HT1080 (cell line): ENCODE measurements around the gene LRIT1. TPM values are rescaled to one million over a fixed set of nuclear protein-coding genes. Genes with fewer than 3 reads are reported as not detected.

ENCODE experiments used
- DNase-seq: peaks from one replicate; pipeline ENCODE4 v3.0.0-alpha.2; 2015; ENCODE audit warnings: low read depth
- total RNA-seq: library from RNA; depleted of rRNA; stranded (reverse); fragments of >200 nt; shearing (Covaris generic); gene quantifications from 2 replicates; pipeline ENCODE4 v1.2.3, GENCODE V29; 2014

LRIT1 gene
- total RNA-seq, 1 experiment from 2014 or later, result not detected

DNA sequence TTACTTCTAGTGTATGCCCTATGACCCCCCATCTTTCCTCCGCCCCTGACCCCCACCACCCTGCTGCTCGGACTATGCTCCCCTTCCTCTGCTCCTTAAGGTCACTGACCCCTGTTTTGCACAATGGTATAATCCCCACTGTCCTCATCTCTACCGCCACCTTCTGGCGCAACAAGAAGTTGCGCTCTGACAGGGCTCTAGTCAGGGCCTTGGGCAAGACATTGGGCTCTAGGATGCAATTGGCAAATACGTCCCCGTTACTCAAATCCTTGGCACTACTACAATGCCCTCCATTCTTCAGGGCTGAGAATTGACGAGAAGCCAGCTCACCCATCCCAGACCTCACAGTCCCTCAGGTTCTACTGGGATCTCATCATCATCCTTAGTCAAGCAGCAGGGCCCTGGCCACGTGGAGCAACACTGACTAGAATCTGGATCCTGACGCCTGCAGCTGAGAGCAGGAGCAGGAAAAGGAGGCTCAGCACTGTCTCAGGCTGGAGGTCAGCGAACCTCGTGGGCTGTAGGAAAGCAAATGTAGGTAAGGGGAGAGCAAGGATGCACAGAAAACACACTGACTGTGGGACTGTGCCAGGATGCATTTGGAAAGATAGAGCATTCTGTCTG lies 26.6 kb downstream of the LRIT1 start:
- DNase-seq, result no peak

DNA sequence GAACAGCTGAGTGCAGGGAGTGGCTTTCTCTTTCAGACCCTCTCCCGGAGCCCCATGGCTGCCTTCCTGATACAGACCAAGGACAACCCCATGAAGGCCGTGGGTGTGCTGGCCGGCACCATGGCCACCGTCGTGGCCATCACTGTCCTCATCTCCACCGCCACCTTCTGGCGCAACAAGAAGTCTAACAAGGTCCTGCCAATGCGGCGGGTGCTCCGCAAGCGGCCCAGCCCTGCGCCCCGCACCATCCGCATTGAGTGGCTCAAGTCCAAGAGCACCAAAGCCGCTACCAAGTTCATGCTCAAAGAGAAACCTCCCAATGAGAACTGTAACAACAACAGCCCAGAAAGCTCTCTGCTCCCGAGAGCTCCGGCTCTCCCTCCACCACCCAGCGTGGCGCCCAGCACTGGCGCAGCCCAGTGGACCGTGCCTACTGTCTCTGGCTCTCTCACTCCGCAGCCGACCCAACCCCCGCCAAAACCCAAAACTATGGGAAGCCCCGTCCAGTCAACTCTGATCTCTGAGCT lies 27.2 kb downstream of the LRIT1 start:
- DNase-seq, result no peak

DNA sequence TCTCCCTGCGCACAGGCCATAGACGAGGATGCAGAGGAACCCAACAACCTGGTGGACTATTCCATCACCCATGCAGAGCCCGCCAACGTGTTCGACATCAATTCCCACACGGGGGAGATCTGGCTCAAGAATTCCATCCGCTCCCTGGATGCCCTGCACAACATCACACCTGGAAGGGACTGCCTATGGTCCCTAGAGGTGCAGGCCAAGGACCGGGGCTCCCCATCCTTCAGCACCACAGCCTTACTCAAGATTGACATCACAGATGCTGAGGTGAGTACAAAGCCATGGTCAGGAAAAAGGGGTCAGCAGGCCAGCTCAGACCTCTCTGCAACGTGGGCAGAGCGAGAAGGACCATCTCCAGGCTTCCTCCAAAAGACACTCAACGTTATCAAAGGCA lies 28.3 kb downstream of the LRIT1 start:
- no peak for DNase-seq

DNA sequence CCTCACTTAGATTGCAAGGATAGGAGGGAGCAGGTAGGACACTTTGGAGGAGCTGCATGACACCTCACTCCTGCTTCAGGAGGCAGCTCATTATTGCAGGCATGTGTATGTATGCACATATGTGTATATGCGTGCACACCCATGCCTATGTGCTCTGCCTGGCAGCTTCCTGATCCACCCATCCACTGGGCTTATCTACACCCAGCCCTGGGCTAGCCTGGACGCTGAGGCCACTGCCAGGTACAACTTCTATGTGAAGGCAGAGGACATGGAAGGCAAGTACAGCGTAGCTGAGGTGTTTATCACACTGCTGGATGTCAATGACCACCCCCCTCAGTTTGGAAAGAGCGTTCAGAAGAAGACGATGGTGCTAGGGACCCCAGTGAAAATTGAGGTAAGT lies 29.3 kb downstream of the LRIT1 start:
- DNase-seq, result no peak

DNA sequence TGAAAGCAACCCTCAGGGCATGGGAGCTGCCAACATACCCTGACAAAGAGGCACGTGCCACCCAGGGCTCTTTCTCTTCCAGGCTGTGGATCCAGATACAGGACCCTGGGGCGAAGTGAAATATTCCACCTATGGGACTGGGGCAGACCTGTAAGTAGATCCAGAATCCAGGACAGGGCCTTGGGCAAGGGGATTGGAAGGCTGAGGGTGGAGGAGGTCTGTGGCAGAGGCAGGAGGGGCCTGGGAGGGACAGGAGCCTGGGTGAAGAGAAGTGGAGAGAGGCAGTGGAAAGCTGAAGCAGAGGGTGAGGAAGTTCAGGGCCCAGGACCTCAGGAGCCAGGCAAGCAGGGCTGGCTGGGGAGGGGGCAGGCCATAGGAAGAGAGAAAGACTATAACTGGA lies 29.8 kb downstream of the LRIT1 start:
- DNase-seq, result no peak

DNA sequence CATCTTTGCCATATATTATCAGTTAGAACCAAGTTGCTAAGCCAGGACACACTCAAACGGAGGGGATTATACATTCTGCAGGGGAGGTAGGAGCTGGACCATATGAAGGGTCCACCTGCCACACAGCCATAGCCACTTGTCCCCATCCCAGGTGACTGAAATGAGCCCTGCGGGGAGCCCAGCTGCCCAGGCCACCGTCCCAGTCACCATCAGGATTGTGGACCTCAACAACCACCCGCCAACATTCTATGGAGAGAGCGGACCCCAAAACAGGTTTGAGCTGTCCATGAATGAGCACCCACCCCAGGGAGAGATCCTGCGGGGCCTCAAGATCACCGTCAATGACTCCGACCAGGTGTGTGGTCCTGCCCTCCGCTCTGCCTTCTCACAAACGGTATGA lies 33.3 kb downstream of the LRIT1 start:
- DNase-seq, result no peak

DNA sequence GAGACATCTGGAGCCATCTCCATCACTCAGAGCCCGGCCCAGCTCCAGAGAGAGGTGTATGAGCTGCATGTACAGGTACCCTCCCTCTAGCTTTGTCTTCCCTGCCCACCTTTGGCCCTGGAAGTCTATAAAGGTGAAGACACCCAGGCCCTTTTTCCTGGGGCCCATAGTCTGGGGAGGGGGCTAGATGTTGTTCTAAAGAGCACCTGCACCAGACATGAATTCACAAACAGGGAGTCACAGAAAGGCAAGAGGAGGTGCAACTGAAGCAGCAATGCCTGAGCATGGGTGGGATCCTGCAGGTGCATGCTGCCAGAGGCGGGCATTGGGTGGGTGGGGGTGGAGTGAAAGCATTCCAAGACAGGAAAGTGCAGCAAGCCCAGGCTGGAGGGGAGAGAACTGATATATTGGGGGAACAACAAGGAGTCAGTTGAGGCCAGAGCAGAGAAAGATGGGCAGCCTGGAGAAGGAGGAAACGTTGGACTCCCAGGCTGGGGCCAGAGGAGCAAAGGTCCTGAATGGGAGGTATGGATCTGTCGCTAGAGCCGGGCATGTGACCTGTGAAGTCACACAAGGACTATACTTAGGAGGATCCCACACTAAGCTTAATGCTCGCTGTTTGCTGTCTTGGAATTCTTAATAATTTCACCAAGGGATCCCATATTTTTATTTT lies 35.4 kb downstream of the LRIT1 start:
- DNase-seq, result no peak

DNA sequence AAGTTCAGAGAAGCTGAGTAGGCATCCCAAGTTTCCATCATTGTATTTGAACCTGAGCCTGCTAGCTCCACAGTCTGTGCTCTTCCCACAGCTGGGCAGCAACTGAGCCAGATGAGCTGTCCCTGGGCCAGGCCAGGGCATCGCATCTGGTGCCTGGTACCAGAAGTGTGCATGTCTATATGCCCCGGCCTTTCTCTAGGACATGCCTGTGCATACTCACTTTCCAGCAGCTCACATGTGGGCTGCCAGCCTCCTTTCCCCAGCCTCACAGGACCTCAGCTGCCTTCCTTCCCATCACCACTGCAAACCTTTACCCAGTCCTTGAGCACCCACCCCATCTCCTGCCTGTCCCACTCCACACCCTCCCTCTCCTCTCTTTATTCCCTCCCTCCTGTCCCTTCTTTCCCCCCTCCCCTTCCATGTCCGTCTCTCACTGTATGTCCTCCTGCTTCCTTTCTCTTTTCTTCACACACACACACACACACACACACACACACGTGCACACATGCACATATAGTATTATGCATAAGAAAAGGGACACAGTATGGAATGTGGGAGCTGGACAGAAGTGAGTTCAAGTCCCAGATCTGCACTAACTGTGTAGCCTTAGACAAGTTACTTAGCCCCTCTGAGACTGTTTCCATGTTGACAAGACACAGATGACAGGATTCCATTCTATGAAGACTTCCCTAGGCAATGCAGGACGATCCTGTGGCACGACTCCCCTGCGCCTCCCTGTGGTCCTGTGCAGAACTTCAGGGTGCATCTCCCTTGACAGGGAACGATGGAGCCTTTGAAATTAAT lies 36.1 kb downstream of the LRIT1 start:
- peak; percentile 52 for DNase-seq

DNA sequence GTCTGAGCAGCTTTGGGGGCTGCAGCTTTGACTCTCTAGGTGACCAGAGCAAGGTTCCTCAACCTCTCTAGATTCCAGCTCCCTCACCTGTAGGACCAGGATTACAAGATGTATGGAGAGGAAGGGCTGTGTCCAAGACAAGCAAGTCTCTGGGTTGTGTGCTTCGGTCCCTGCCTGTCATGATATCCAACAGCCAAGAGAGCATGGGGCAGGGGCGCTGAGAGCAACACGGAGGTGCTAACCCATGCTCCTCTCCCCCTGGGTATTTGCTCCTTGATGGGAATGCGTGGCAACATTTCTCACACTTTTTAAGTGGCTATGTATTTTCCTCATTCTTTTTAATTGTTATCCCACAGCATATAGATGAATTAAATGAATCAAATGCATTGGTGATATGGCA lies 36.7 kb downstream of the LRIT1 start:
- no peak for DNase-seq

DNA sequence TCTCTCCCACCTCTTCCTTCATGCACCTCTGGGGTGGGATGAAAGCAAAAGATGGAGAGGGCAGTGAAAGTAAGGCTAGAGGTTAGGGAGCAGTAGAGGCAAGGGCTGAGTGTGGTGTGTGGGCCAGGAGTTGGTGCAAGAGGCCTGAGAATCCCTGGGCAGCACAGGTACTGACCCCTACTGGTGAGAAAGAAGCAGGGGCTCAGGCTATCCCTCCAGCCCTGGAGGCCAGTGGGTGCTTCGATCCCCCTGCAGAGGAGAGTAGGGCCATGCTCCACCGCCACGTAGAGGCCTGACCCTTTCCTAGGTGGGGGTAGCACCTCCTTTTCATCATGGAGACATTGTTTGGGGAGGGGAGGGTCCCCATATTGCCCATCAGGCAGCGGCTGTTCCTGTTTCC lies 37.2 kb downstream of the LRIT1 start:
- peak; percentile 8 for DNase-seq

DNA sequence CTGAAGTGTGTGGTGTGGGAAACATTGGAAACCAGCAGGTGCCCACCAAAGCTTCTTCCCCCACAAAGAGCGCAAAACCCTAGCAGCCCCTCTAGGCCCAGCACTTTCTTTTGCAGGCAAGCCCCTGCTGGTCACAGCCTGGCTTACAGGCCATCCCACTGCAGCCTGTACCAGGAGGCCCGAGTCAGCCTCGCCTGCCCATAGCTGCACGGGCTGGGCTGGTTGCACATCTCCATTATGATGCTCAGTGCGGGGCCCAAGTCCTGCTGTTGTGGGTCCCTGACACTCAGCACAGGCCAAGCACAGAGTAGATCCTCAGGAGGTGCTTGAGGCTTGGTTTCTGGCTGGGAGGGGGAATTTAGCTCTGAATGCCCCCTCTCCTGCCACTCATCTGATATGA lies 39.0 kb downstream of the LRIT1 start:
- DNase-seq, result no peak

DNA sequence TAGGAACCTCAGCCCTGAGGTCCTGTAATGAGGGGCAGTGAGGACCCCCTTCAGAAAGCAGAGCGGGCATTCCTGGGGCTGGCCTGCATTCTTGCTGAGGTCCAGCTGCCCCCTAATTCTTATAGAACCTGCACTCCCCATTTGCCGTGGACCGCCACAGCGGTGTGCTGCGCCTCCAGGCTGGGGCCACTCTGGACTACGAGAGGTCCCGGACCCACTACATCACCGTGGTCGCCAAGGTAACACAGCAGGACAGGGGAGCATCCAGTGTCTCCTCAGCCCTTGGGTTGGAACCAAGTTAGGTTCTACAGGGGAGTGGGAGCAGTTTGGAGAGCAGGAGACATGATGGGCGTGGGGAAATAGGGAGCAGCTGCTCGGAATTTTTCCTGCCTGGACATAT lies 39.7 kb downstream of the LRIT1 start:
- no peak for DNase-seq

DNA sequence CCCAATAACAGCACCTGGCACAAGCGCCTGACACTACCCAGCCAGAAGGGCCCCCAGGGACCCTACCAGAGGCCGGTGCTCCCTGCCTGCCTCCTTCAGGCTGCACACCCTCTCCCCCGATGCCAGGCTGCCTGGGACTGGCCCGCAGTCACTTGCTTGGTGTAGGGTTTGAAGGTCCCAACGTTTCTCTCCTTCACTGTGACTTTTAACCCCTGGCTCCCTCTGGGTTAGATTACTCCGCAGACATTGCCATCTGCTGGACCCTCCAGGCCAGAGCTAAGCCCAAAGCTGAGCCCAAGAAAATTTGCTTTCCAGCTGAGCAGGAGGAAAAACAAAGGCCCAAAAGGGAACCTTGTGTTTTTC lies 40.1 kb downstream of the LRIT1 start:
- DNase-seq, result no peak

DNA sequence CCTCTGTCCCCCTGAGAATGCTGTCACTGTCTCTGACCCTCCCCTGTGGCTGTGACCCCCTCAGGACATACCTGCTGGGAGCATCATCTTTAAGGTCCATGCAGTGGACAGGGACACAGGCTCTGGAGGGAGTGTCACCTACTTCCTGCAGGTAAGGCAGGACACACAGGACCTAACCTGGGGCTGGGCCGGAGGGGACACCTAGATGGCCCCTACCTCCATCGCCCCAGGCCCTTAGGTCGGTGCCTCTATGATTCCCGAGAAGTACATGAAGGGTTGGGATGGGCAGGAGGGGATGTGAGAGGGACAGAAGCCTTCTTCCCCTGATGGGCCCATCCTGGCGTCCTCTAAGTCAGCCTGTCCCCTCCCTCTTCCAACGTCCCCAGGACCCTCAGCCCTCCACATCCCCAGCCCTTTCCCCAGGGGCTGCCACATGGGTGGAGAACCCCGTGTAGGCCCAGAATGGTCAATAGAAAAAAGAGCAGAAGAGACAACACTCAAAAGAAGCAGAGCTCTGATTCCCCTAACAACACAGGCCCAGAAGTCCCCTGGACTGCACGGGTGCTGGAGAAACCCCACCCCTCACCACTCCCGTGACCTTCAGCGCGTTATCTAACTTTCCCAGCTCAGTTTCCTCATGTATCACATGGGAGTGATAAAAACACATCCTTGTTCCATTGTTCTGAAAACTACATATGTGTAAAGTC lies 40.7 kb downstream of the LRIT1 start:
- no peak for DNase-seq

DNA sequence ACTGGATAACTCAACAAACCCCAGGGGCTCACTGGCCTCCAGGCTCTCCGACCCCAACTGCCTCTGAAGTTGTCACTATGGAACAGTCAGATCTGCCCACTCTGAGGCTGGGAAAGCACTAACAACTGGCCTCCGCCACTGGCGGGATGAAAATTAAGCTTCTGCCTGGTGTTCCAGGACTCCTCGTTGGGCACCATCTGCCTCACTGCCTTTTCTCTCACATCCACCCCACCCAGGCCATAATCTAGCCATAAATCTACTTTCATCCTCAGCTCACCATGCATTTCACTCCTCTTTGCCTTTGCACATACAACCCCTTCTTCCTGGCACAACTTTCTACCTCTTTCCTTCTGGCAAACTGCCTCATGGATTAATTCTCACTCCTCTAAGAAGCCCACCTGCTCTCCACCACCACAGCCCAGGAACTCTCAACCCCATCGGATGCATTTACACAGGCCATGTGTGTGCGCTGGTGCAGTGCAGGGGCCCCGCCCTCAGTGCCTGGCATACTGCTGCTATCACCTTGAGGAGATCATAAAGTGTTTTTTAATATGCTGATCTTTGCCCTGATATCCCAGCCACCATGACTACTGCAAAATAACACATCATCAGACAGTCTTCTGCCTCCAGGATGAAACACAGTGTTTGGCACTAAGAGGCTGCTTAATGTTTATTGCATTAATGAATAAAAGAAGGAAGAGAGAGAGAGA lies 43.0 kb downstream of the LRIT1 start:
- DNase-seq, result no peak

DNA sequence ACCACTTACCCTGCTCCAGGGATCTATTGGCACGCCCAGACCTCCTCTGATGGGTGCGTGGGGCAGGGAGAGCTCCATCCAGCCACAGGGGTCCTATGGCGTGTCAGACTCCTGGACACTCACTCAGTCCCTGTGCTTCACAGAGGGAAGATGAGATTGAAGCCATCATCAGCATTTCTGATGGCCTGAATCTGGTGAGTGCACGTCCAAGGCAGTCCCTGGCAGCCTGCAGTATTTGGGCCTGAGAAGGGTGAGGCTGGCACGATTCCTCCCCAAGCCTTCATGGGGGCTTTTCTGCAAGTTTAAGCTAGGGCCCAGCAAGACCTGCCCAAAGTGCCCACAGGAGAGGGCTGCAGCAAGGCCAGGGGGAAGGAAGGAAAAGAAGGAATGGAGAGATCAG lies 43.7 kb downstream of the LRIT1 start:
- no peak for DNase-seq

DNA sequence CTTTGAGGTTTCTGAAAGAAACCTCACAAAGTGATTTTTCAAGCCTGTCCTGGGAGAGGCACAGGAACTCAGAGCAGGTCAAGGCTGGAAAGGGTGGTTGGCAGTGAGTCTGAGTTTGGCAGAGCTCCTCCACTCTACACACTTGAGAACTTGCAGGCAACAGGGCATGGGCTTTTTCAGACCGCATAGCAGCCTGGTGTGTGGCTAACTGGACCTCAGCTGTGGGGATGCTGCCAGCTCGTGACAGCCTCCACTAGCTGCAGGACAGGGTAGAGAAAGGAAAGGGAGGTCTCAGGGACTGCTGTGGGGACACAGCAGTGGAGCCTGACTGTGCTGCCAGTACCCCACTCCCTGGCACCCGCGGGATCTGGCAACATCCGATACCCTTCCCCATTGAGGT lies 44.4 kb downstream of the LRIT1 start:
- no peak for DNase-seq

DNA sequence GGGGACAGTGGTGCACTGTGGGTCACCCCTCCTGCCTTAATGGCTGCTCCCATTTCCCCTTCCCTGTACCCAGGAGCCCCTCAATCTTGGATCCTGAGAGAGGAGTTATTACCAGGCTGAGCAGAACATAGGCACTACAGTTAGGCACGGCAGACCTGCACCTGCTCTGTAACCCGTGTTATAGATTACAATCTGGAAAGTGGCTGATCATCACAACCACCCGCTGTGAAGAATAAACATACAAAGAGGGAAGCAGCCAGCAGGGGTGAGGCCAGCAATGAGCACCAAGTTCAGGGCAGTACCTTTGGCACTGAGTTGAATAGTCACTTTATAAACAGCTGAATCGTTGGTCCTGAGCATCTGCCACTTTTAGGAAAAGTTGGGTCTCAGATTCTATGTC lies 45.3 kb downstream of the LRIT1 start:
- DNase-seq, result no peak

DNA sequence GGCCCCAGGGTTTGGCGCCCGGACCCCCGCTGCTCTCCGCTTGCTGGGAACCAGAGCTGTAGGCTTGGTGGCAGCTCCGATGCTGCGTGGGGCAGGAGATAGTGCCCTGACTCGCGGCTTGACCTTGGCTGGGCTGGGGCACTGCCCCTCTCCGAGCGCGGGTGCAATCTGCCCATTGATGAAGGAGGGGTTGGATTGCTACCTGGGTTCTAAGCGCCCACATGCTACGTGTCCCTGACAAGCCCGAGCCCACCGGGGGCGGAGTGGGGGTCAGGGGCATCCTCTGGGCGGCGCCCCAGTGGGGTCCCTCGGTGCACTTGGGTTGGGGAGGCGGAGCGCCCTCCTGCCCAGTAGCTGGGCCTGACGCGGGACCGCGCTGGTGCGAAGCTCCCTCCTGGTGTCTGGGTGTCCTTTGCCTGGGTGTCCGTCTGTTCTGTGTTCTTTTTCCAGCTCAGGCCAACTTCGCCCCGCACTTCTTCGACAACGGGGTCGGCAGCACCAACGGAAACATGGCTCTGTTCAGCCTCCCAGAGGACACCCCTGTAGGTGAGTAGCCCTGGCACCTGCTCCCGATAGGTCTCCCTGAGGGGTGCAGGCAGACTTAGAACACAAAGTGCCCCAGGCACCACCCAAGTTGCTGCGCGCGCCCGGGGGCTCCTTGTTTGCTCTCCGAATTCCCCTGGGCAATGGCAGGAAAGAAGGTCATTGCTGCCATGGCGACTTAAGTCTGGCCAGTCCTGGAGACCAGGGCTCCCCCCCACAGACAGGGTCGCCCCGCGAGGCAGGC lies 46.1 kb downstream of the LRIT1 start:
- no peak for DNase-seq

DNA sequence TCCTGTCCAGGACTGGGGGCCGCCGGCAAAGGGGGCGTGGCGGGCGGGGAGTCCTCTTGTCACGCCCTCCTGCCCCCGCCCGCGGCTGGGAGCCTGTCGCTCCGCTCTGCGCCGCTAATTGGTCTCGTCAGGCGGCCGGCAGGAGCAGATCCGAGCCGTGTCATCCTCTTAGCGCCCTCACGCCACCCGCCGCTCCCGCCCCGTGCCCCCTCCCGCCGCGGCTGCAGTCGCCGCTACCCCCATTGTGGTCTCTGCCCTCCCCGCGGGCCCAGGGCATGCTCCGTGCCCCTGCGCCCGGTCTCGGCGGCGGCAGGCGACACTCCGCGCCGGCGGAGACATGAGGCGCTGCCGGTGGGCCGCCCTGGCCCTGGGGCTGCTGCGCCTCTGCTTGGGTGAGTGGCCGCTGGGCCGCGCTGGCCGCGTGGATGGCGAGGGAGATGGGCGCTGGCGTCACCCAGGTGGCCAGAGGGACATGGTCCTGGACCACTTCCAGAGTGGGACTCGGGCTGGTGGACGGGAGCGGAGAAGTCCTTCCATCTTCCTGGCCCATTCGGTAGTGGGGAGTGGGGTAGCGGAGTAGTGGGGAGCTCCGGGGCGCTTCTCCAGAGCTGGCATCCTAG lies 46.8 kb downstream of the LRIT1 start, which contains the start of gene CDHR1:
Gene CDHR1, plus strand, starts transcription at position 114 of the 620 bp plus-strand sequence. Its CDS starts 224 bp downstream, at position 338.
- DNase-seq, result no peak
